GM19452 (cell line): ENCODE measurements around the gene ATP2A2.

ENCODE experiments used
- ATAC-seq: cut with Tn5 transposase; IDR thresholded peaks from one replicate; pipeline ENCODE4 v1.9.1; 2021; ENCODE audit not compliant: unreplicated experiment

The ATP2A2 gene

GRCh38 chr12:110289044-110289710, 8.1 kb downstream of the ATP2A2 start:
- no peak for ATAC-seq

DNA sequence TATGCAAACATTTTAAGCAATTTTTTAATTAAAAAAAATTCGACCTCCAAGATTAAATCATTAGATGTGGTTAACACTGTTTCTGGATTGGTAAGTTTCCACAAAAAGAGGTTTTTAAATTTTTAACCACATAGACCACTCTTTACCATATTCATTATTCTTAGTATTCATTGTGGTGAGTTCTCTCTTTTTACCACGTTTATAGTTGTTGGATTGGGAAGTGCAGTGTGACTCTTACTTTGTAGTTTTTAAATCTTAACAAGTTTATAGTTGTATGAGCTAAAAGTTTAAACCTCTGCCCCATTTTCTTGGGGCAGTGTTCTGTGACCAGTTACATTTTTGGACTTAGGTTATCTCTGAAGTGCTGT, 8.6 kb downstream of the ATP2A2 start:
- no peak for ATAC-seq

GRCh38 chr12:110301065-110301806, 20.2 kb downstream of the ATP2A2 start:
- ATAC-seq = no peak

DNA sequence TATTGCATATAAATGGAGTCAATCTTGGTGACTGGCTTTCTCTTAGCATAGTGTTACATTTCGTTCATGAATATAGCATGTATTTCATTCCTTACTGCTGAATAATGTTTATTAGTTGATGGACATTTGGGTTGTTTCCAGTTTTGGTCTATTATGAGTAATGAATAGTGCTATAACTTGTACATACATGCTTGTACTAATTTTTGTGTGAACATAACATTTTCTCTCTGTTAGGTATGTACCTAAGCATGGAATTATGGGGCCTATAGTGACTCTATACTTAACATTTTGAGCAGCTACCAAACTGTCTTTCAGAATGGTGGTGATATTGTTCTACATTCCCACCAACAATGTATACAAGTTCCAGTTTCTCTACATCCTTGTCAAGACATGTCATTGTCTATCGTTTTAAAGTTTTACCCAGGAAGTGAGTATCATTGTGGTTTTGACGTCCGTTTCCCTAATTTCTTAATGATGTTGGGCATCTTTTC, 23.1 kb downstream of the ATP2A2 start:
- no peak for ATAC-seq

GRCh38 chr12:110307372-110307771, 26.3 kb downstream of the ATP2A2 start:
- no peak for ATAC-seq

GRCh38 chr12:110310763-110311162, 29.7 kb downstream of the ATP2A2 start:
- ATAC-seq = no peak

- no peak for ATAC-seq
Measured at GRCh38 chr12:110311903-110312302, 30.9 kb downstream of the ATP2A2 start.

GRCh38 chr12:110312581-110313360, 31.7 kb downstream of the ATP2A2 start:
- no peak for ATAC-seq

GRCh38 chr12:110314308-110314707, 33.3 kb downstream of the ATP2A2 start:
- ATAC-seq = no peak

DNA sequence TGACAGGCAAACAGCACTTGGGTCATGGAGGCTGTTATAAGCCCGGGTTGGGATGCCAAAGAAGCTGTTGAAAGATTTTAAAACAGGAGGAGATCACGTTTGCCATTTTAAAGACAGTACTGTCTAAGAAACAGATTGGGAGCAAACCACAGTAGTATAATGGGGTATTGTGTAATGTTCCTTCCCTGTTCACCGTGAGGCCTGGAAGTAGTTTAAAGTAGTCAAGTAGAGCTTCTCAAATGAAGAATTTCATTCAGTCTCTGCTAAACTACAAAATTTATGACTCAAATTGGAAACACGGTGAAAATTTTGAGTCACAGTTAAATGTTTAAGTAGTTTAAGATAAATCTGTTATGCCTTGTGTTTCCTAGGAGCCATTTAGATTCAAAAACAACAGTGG, 35.8 kb downstream of the ATP2A2 start:
- ATAC-seq = no peak

DNA sequence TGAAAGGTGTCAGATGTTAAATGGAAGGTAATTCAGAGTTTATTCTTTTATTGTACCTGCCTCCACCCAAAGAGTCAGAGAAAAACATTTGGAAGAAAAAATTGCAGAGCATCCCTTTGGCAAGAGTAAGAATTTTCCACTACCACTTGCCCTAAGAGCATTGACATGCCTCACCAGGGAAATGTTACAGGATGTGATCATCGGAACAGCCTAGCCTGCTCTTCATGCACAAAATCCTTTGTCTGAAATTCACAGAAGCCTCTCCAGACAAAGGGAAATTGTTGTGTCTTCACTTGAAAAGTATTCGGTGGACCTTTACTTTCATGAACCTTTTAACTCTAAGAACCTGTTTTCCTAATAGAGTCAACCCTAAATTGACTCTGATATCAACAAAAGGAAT, 36.9 kb downstream of the ATP2A2 start:
- ATAC-seq = no peak

DNA sequence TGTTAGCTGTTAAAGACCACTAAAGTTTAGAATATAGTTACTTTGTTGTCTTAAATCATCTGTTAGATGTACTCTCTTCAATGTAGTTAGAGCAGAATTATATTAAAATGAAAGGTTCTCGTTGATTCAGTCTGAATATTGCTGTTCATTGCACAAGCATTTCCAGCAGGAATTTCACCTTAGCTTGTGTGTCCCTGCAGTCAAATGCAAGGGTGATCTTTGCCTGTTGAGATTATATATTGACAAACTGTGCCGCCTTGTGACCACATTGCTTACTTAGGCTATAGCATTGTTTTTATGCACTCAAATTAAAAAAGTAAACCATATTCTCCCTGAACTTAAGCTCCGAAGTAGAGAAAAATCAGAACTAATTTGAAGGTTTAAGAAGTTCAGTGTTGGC, 39.5 kb downstream of the ATP2A2 start:
- no peak for ATAC-seq

- no peak for ATAC-seq
Measured at GRCh38 chr12:110329710-110330109, 48.7 kb downstream of the ATP2A2 start.

DNA sequence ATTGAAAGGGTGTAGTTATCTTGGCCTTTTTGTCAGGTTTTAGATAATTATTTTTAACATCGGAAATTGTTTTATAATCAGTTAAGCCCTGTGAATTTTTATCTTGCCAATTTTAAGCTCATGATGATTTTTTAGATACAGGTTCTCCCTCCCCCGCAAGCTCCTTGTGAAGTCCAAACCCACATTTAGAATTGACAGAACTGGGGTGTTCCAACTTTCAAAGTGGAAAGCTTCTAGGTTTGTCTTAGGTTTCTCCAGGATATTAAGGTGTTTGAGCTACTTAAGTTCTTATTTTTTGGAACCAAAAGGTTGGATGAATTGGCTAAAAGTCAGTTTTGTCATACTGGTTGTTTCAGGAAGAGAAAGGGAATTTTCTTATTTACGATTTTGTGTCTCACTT, 49.1 kb downstream of the ATP2A2 start:
- no peak for ATAC-seq

DNA sequence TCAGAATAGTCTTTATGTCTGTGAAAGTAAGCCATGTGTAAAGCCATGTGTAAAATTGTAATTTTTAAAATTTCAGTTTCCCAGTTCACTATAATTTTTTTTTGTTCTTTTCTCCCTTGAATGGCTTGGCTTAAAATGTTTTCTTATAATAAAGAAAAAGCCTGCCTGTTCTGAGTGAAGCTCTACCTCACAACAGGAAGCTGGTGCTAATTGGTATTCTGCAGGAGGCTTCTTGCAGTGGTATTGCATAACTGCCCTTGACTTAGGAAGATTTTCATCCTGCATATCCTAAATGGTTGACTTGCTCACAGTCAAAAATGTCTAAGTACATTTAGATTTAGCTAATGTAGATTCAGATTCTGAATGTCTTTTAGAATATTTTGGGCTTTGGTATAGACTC, 49.5 kb downstream of the ATP2A2 start:
- no peak for ATAC-seq

- ATAC-seq = no peak
Measured at GRCh38 chr12:110333201-110333600, 52.2 kb downstream of the ATP2A2 start.

DNA sequence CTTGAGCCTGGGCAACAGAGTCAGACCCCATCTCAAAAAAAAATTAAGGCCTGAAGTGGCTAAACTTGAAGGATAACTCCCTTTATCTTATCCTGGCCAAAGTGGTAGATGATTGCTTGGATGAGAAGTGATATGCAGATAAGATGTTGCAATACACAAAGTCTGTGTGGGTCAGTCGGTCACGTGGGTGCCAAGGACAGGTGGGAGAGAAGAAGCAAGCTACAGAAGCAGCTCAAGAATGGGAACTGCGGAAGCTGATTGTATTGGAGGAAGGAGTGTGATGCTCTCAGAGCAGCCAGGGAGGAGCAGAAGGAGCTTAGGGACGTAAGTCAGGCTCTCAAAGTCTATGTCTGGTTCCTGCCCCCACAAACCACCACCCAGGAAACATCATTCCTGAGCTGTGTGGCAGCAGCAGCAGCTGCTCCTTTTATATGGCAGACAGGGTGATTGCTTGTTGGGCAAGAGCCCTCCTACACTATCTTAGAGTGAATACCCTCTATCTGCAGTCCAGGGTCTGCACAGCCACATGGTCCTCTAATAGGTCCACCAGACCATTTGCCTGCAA, 54.5 kb downstream of the ATP2A2 start:
- no peak for ATAC-seq

- no peak for ATAC-seq
Measured at GRCh38 chr12:110337912-110338710, 57.1 kb downstream of the ATP2A2 start.

DNA sequence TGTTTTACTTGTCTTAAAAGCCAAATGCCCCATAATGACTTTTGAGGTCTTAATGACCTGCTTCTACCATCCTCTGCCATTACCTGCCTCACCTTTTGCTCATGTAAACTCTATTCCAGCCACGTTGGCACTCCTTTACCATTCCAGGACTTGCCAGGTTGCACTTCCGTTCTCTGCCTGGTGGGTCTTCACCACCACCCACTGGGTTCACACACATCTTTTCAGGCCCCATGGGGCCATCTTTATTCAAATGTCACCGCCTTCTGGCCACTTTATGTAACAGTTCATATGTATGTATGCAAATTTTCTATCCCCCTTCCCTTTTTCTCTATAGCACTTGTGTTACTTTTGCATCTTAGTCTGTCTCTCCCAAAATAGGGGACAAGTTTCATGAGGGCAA, 57.7 kb downstream of the ATP2A2 start:
- no peak for ATAC-seq

DNA sequence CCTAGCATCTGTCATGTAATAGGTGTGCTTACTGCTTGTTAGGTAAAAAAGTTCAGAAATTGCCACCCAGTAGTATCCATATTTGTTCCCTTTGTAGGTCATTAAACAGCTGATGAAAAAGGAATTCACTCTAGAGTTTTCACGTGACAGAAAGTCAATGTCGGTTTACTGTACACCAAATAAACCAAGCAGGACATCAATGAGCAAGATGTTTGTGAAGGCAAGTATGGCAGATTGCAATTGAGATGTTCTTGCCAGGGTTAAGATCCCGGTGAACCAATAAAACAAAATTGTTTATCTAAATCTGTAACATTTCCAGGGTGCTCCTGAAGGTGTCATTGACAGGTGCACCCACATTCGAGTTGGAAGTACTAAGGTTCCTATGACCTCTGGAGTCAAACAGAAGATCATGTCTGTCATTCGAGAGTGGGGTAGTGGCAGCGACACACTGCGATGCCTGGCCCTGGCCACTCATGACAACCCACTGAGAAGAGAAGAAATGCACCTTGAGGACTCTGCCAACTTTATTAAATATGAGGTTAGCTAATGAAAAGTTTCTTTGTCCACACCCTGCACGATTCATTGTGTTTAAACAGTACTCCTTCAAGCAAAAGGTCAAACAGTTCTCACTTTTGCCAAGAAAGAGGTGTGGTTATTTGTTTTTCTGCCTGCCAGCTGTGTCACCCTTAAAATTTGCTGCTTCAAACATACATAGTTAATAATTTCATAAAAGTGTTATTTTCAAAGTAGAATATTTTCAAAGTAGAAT, 58.3 kb downstream of the ATP2A2 start:
- ATAC-seq = no peak
